GM12878 (cell line): ENCODE data around the gene CDH4. TPM values are rescaled to one million over a fixed set of nuclear protein-coding genes. Genes with fewer than 3 reads are reported as not detected.

Experiments
- ATAC-seq: fragments of 200-7000 bp; cut with Tn5 transposase; 3 replicates; pipeline ENCODE4 v1.9.1; 2020; ENCODE audit warnings: mild to moderate bottlenecking, moderate library complexity
- BruUV-seq: library from RNA; stranded (reverse); fragments of 400-500 nt; replicated peaks from 2 replicates; lab custom pipeline; 2021; lab: Mats Ljungman, UMichigan
- CTCF ChIA-PET: fragments of 300-600 bp; sonication (Branson Sonifier 250); formaldehyde crosslinking; extraction: SDS; loops from one replicate; lab custom pipeline; 2021; ENCODE audit warnings: inconsistent platforms; lab: Yijun Ruan, JAX
- POLR2A ChIA-PET: fragments of 350-600 bp; formaldehyde crosslinking; extraction: SDS; loops from one replicate; lab custom pipeline; 2021; ENCODE audit warnings: inconsistent platforms; lab: Charles Lee
- RAD21 ChIA-PET: fragments of 300-600 bp; sonication (Branson Sonifier 250); formaldehyde crosslinking; loops from one replicate; lab custom pipeline; 2023; ENCODE audit warnings: antibody characterized with exemption; ENCODE audit not compliant: unreplicated experiment; lab: Charles Lee
- SMC1A ChIA-PET: fragments of 300-600 bp; sonication (Branson Sonifier 250); formaldehyde crosslinking; loops from one replicate; lab custom pipeline; 2023; ENCODE audit not compliant: unreplicated experiment, uncharacterized antibody; lab: Charles Lee
- DNase-seq: peaks from one replicate; pipeline ENCODE4 v3.0.0-alpha.2; 2011; ENCODE audit warnings: low read depth, low spot score
- FAIRE-seq: peaks from 3 replicates; lab custom pipeline; 2011; peaks lifted over from hg19 to GRCh38; lab: Jason Lieb, UNC
- H2AFZ ChIP-seq: 2 replicates; pipeline ENCODE4 v1.6.0; 2011; ENCODE audit warnings: low read depth, low read length, control low read depth; ENCODE audit not compliant: control insufficient read depth
- H3K27ac ChIP-seq: 2 replicates; pipeline ENCODE4 v1.5.1; 2011; ENCODE audit warnings: control low read depth; ENCODE audit not compliant: control insufficient read depth, insufficient read depth
- H3K27me3 ChIP-seq, 2 experiments: replicated peaks in 1 of 2; 2 replicates each; pipeline versions ENCODE4 v1.6.0 to v1.6.1; 2011; ENCODE audit warnings: low read length in 1 of 2; ENCODE audit not compliant: control insufficient read depth in 2 of 2, insufficient read depth in 2 of 2
- H3K36me3 ChIP-seq, 2 experiments: 2 replicates each; pipeline ENCODE4 v1.5.1; 2011; ENCODE audit warnings: low read length in 1 of 2; ENCODE audit not compliant: control insufficient read depth in 2 of 2, insufficient read depth in 2 of 2
- H3K4me1 ChIP-seq: 2 replicates; pipeline ENCODE4 v1.6.1; 2011; ENCODE audit warnings: mild to moderate bottlenecking, low read length, moderate library complexity, mixed read lengths; ENCODE audit not compliant: control insufficient read depth, insufficient read depth
- H3K4me2 ChIP-seq: 2 replicates; pipeline ENCODE4 v1.6.0; 2011; ENCODE audit warnings: control low read depth; ENCODE audit not compliant: control insufficient read depth, insufficient read depth
- H3K4me3 ChIP-seq: fragments of 200-600 bp; sonication (generic); 2 replicates; pipeline ENCODE4 v1.5.1; 2016
- H3K79me2 ChIP-seq: 2 replicates; pipeline ENCODE4 v1.6.0; 2011; ENCODE audit warnings: low read length; ENCODE audit not compliant: control insufficient read depth, insufficient read depth
- H3K9ac ChIP-seq: 2 replicates; pipeline ENCODE4 v1.8.0; 2011; ENCODE audit warnings: low read length, control low read depth, mixed read lengths; ENCODE audit not compliant: control insufficient read depth, insufficient read depth
- H3K9me3 ChIP-seq: replicated peaks from 3 replicates; pipeline ENCODE4 v1.5.1; 2011; ENCODE audit warnings: mild to moderate bottlenecking, low read length; ENCODE audit not compliant: control insufficient read depth, insufficient read depth
- H4K20me1 ChIP-seq: 2 replicates; pipeline ENCODE4 v1.6.0; 2011; ENCODE audit not compliant: control insufficient read depth, insufficient read depth
- FOS ChIP-seq: IDR thresholded peaks from 3 replicates; pipeline ENCODE4 v1.6.1; 2011; ENCODE audit warnings: borderline replicate concordance; ENCODE audit not compliant: insufficient read length; ENCODE audit errors: extremely low read depth
- HCFC1 ChIP-seq: fragments of 150-350 bp; IDR thresholded peaks from 2 replicates; pipeline ENCODE4 v1.6.1; 2014; ENCODE audit warnings: low read length
- NR2C1 ChIP-seq: fragments of 450-650 bp; IDR thresholded peaks from 2 replicates; pipeline ENCODE4 v1.6.1; 2017; ENCODE audit warnings: antibody characterized with exemption, mild to moderate bottlenecking, moderate library complexity
- RUNX3 ChIP-seq: IDR thresholded peaks from 2 replicates; pipeline ENCODE4 v1.6.1; 2012; ENCODE audit warnings: low read length, inconsistent platforms
- SIN3A ChIP-seq: IDR thresholded peaks from 2 replicates; pipeline ENCODE4 v1.6.1; 2012; ENCODE audit warnings: low read depth, low read length, improper control_type of control experiment
- WGBS: methylation state at CpG from one replicate; pipeline ENCODE4 v1.1.6; 2016; ENCODE audit warnings: low lambda C conversion rate; ENCODE audit not compliant: insufficient replicate concordance, insufficient coverage; ENCODE audit errors: missing lambda C conversion rate; 5-methylcytosine and 5-hydroxymethylcytosine counted together
- in situ Hi-C: fragments of 300-500 bp; cut with MboI; formaldehyde crosslinking; loops from 9 replicates; pipeline ENCODE4 v1.14.3; 2018; ENCODE audit warnings: mixed read lengths
- intact Hi-C: fragments of 100-400 bp; cut with micrococcal nuclease; formaldehyde crosslinking; loops from one replicate; pipeline ENCODE4 v1.14.2; 2022; ENCODE audit not compliant: unreplicated experiment
- polyA plus RNA-seq, 11 experiments: library from polyadenylated mRNA; depleted of rRNA in 4 of 11; unstranded in 6 of 11; stranded (reverse) in 5 of 11; fragments of >200 nt; fragmentation: Nextera tagmentation in 4 of 11; fragmentation: Illumina TruSeq in 1 of 11; extraction: Ambion mirVana in 4 of 11; extraction: Trizol in 1 of 11; gene quantifications; 1 replicate in 1 of 11; 2 replicates in 10 of 11; pipeline versions ENCODE4 v1.2.1 to v1.2.3, GENCODE V29; 2011 to 2016; ENCODE audit warnings: inconsistent platforms in 2 of 11, missing spikeins in 2 of 11, low read depth in 1 of 11
- total RNA-seq, 4 experiments: library from RNA; depleted of rRNA in 3 of 4; stranded (reverse); fragments of >200 nt in 3 of 4; fragmentation: Illumina TruSeq in 1 of 4; extraction: Trizol in 1 of 4; gene quantifications; 2 replicates each; pipeline versions ENCODE4 v1.2.1 to v1.2.3, GENCODE V29; 2013 to 2021
- TF ChIP-seq, protein P1 (sequence below): fragments of 150-350 bp; IDR thresholded peaks from 2 replicates; pipeline ENCODE4 v1.6.1; 2016; ENCODE audit warnings: low read depth, low read length
- TF ChIP-seq, protein P2 (sequence below): IDR thresholded peaks from 2 replicates; pipeline ENCODE4 v1.6.1; 2011; ENCODE audit warnings: low read depth, low read length, improper control_type of control experiment, borderline replicate concordance
- TF ChIP-seq, protein P3 (sequence below): fragments of 450-650 bp; IDR thresholded peaks from 2 replicates; pipeline ENCODE4 v1.6.1; 2016; ENCODE audit warnings: mild to moderate bottlenecking, moderate library complexity, borderline replicate concordance
- TF ChIP-seq, protein P4 (sequence below): fragments of 150-350 bp; IDR thresholded peaks from 2 replicates; pipeline ENCODE4 v1.6.1; 2014; ENCODE audit warnings: mild to moderate bottlenecking, low read depth, low read length

The CDH4 gene
- total and polyA plus RNA-seq, 10 of the 15 experiments (the other 5 are each of a cell fraction or from before 2014, with no cell fraction given), result not detected

DNA sequence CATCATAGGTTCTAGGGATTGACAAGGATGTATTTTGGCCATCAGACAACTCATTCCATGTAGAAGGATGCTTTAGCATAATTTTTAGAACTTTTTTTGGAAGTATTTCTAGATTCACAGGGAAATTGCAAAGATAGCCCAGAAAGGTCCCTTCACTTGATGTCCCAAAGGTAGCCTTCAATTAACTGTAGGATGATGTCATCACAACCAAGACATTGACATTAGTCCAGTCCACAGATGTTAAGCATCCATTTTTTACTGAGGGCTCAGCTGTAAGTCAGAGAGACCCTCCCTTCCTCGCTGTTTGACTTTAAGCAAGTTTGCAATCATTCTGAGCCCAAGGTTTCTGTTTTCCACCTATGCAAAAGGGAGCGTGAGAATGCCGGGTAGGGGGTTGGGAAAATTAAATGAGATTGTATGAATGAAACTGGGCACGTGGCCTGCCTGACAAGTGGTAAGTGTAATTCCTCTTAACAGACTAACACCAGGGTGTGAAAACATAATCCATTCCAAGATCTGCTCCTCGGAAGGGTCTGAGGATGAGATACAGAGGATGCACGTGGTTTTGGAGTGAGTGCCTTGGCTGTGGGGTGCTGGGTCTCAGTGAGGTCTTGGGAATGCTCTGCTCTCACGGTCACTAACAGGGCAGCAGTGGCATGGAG is 126.8 kb downstream of the CDH4 start (continued):
- TF ChIP-seq, protein P1, sequence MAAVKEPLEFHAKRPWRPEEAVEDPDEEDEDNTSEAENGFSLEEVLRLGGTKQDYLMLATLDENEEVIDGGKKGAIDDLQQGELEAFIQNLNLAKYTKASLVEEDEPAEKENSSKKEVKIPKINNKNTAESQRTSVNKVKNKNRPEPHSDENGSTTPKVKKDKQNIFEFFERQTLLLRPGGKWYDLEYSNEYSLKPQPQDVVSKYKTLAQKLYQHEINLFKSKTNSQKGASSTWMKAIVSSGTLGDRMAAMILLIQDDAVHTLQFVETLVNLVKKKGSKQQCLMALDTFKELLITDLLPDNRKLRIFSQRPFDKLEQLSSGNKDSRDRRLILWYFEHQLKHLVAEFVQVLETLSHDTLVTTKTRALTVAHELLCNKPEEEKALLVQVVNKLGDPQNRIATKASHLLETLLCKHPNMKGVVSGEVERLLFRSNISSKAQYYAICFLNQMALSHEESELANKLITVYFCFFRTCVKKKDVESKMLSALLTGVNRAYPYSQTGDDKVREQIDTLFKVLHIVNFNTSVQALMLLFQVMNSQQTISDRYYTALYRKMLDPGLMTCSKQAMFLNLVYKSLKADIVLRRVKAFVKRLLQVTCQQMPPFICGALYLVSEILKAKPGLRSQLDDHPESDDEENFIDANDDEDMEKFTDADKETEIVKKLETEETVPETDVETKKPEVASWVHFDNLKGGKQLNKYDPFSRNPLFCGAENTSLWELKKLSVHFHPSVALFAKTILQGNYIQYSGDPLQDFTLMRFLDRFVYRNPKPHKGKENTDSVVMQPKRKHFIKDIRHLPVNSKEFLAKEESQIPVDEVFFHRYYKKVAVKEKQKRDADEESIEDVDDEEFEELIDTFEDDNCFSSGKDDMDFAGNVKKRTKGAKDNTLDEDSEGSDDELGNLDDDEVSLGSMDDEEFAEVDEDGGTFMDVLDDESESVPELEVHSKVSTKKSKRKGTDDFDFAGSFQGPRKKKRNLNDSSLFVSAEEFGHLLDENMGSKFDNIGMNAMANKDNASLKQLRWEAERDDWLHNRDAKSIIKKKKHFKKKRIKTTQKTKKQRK, result no peak
- no peak for TF ChIP-seq FOS

DNA sequence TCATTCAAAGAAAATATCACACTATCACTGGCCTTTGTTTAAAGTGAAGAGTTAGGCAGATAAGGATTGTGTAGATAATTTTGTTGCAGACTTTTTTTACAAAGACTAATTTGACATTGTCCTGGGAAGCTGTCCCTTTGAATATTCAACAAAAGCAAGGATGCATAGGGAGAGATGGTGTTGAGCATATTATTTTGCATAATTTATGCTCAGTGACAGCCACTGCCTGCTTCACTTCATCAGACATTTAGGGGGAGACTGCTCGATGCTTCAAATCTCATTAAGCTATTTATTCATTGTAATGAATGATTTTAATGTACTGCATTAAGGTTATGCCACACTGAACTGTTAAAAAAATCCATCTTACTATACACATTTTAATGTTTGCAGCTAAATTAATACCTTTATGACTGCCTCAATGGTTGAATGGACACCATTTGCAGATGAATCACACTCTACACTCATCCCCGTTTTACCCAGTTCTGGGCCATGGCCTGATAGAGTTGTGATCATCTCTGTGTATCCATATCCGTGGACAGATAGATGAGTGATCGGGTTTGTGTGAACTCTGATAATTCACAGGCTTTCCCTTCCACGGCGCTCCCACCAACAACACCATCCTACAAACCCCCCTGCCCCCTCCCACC is 128.0 kb downstream of the CDH4 start:
- no TSS peak for BruUV-seq
- H3K79me2 ChIP-seq, result no peaks in the 10 kb centered on the region
- H3K4me1 ChIP-seq, result no peaks in the 10 kb centered on the region
- H3K36me3 ChIP-seq, result no peaks in the 10 kb centered on the region
- no peaks in the 10 kb centered on the region; the same call in 2 of the 3 replicates for H3K9me3 ChIP-seq
- H2AFZ ChIP-seq, result no peak overlapping the region
- ChIA-PET CTCF (no interaction called here), RAD21 (no interaction called here), POLR2A (no interaction called here), SMC1A (no interaction called here)
- no peaks in the 10 kb centered on the region for H4K20me1 ChIP-seq
- no peak overlapping the region for H3K27ac ChIP-seq
- H3K4me2 ChIP-seq, result no peak overlapping the region
- ATAC-seq (no peak), FAIRE-seq (no peak), DNase-seq (no peak)
- intact Hi-C loops, result no loop called here
- H3K27me3 ChIP-seq, result no peaks in the 10 kb centered on the region
- H3K9ac ChIP-seq, result no peak overlapping the region
- WGBS, result 28% methylated on average over 6 of the region's 6 CpGs
- in situ Hi-C loops, result loop anchor here (5.0 kb wide), 1 partner anchor 53 kb away; no protein-coding TSS in a partner anchor
- no peak for TF ChIP-seq SIN3A
- TF ChIP-seq, protein P2, sequence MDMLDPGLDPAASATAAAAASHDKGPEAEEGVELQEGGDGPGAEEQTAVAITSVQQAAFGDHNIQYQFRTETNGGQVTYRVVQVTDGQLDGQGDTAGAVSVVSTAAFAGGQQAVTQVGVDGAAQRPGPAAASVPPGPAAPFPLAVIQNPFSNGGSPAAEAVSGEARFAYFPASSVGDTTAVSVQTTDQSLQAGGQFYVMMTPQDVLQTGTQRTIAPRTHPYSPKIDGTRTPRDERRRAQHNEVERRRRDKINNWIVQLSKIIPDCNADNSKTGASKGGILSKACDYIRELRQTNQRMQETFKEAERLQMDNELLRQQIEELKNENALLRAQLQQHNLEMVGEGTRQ, result no peak
- TF ChIP-seq NR2C1, result no peak
- TF ChIP-seq HCFC1, result no peak
- TF ChIP-seq, protein P3, sequence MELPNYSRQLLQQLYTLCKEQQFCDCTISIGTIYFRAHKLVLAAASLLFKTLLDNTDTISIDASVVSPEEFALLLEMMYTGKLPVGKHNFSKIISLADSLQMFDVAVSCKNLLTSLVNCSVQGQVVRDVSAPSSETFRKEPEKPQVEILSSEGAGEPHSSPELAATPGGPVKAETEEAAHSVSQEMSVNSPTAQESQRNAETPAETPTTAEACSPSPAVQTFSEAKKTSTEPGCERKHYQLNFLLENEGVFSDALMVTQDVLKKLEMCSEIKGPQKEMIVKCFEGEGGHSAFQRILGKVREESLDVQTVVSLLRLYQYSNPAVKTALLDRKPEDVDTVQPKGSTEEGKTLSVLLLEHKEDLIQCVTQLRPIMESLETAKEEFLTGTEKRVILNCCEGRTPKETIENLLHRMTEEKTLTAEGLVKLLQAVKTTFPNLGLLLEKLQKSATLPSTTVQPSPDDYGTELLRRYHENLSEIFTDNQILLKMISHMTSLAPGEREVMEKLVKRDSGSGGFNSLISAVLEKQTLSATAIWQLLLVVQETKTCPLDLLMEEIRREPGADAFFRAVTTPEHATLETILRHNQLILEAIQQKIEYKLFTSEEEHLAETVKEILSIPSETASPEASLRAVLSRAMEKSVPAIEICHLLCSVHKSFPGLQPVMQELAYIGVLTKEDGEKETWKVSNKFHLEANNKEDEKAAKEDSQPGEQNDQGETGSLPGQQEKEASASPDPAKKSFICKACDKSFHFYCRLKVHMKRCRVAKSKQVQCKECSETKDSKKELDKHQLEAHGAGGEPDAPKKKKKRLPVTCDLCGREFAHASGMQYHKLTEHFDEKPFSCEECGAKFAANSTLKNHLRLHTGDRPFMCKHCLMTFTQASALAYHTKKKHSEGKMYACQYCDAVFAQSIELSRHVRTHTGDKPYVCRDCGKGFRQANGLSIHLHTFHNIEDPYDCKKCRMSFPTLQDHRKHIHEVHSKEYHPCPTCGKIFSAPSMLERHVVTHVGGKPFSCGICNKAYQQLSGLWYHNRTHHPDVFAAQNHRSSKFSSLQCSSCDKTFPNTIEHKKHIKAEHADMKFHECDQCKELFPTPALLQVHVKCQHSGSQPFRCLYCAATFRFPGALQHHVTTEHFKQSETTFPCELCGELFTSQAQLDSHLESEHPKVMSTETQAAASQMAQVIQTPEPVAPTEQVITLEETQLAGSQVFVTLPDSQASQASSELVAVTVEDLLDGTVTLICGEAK, result no peak
- TF ChIP-seq, protein P4, sequence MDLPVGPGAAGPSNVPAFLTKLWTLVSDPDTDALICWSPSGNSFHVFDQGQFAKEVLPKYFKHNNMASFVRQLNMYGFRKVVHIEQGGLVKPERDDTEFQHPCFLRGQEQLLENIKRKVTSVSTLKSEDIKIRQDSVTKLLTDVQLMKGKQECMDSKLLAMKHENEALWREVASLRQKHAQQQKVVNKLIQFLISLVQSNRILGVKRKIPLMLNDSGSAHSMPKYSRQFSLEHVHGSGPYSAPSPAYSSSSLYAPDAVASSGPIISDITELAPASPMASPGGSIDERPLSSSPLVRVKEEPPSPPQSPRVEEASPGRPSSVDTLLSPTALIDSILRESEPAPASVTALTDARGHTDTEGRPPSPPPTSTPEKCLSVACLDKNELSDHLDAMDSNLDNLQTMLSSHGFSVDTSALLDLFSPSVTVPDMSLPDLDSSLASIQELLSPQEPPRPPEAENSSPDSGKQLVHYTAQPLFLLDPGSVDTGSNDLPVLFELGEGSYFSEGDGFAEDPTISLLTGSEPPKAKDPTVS, result no peak
- TF ChIP-seq RUNX3, result no peak
- H3K4me3 ChIP-seq, result no peak overlapping the region
